ENCODE results near the gene UGCG.

The UGCG gene

GRCh38 chr9:111902391-111903139, 6.0 kb downstream of the UGCG start:
- TF ChIP-seq GATA2 (IDR thresholded peaks at IDR 0.05; ENCODE audit: low read depth, low read length) (no peak), GATA3 (IDR thresholded peaks at IDR 0.05; ENCODE audit: low read depth, low read length) (no peak)

GRCh38 chr9:111904026-111904425, 7.4 kb downstream of the UGCG start:
- TF ChIP-seq GATA2 (IDR thresholded peaks at IDR 0.05; ENCODE audit: low read depth, low read length) (peak; percentile 24; the same call in 1 of the 2 replicates), GATA3 (IDR thresholded peaks at IDR 0.05; ENCODE audit: low read depth, low read length) (no peak)

DNA sequence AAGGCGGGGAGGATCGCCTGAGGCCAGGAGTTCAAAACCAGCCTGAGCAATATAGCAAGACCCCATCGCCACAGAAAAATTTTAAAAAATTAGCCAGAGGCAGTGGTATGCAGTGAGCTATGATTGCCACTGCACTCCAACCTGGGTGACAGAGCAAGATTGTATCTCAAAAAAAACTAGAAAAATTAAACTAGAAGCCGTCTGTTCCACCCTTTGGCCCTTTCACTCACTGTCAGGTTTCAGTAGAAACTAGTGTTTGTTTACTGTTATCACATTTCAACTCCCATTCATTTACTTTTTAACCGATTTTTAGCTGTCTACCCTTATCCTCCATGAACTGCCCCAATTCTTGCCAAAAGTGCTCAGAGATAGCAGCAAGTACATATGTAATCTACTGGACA, 8.3 kb downstream of the UGCG start:
- TF ChIP-seq GATA3 (IDR thresholded peaks at IDR 0.05; ENCODE audit: low read depth, low read length) (no peak), GATA2 (IDR thresholded peaks at IDR 0.05; ENCODE audit: low read depth, low read length) (no peak)

GRCh38 chr9:111907147-111907546, 10.5 kb downstream of the UGCG start:
- TF ChIP-seq GATA2 (IDR thresholded peaks at IDR 0.05; ENCODE audit: low read depth, low read length) (no peak), GATA3 (IDR thresholded peaks at IDR 0.05; ENCODE audit: low read depth, low read length) (no peak)

- TF ChIP-seq GATA2 (IDR thresholded peaks at IDR 0.05; ENCODE audit: low read depth, low read length) (no peak), GATA3 (IDR thresholded peaks at IDR 0.05; ENCODE audit: low read depth, low read length) (no peak)
These were observed 12.8 kb downstream of the UGCG start for GRCh38 chr9:111909444-111909843.

DNA sequence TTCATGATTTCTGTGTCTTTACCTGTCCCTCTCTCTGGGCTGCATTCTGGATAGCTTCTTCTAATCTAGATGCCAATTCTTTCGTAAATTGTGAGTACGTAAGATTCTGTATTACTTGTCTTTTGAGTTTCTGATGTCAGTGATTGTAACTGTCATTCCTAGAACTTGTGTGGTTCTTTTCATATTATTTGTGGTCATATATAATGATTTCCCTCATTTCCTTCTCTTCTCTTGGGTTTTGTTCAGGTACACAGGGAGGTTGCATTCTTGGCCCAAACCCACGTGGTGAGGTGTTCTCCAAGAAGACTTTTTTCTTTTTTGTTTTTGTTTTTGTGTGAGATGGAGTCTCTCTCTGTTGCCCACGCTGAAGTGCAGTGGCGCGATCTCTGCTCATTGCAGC, 13.8 kb downstream of the UGCG start:
- TF ChIP-seq GATA2 (IDR thresholded peaks at IDR 0.05; ENCODE audit: low read depth, low read length), result no peak
- TF ChIP-seq GATA3 (IDR thresholded peaks at IDR 0.05; ENCODE audit: low read depth, low read length), result no peak

GRCh38 chr9:111913159-111913558, 16.5 kb downstream of the UGCG start:
- TF ChIP-seq GATA3 (IDR thresholded peaks at IDR 0.05; ENCODE audit: low read depth, low read length), result no peak
- TF ChIP-seq GATA2 (IDR thresholded peaks at IDR 0.05; ENCODE audit: low read depth, low read length), result no peak

DNA sequence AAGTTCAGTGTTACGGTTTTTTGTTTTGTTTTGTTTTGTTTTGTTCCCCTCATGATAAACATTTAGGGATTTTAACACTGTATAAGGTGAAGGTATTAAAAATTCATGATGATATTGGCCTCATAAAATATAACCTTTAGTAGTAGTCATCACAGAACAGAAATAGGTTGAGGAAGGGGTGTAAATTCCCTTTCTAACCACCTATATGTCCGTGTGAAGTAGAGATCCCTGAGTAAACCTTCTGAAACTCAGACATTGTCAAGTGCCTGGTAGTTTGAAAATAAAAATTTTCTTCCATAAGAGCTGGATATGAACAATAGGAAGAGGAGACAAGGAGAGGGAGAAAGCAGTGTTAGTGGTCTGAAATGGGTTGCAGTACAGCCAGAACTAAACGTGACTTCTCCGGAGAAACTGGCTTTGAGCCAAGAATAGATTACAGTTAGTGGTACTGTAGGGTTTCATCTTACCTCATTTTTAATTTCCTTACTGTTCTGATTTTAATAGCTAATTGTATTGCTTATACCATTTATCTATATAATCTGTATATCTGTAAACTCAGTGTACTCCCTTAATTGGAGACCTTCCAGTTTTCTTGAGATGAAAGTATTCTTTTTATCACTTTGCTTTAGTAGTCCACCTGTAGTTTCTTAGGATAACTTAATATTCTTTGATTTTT, 18.3 kb downstream of the UGCG start:
- no peak for TF ChIP-seq GATA3 (IDR thresholded peaks at IDR 0.05; ENCODE audit: low read depth, low read length)
- TF ChIP-seq GATA2 (IDR thresholded peaks at IDR 0.05; ENCODE audit: low read depth, low read length), result no peak

- TF ChIP-seq GATA2 (IDR thresholded peaks at IDR 0.05; ENCODE audit: low read depth, low read length) (no peak), GATA3 (IDR thresholded peaks at IDR 0.05; ENCODE audit: low read depth, low read length) (no peak)
These were observed 18.8 kb downstream of the UGCG start for GRCh38 chr9:111915425-111915758.

- TF ChIP-seq GATA3 (IDR thresholded peaks at IDR 0.05; ENCODE audit: low read depth, low read length) (no peak), GATA2 (IDR thresholded peaks at IDR 0.05; ENCODE audit: low read depth, low read length) (no peak)
These were observed 19.6 kb downstream of the UGCG start for GRCh38 chr9:111916234-111916645.

DNA sequence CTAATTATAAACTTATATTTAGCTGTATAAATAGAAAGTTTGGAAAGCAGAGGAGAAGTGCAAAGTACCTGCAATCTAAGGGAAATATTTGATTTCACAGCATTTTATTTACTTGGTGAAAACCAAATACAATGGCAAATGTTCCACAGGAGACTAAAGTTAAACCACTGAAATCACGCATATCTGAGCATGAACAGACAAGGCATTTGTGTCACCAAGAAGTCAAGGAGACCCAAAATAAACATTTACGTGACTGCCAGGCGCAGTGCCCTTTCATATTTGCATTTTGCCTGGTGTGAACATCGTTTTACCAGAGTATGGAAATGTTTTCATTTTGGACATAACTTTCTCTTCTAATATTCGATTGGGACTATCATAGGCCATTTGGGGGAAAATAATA, 20.6 kb downstream of the UGCG start:
- TF ChIP-seq GATA2 (IDR thresholded peaks at IDR 0.05; ENCODE audit: low read depth, low read length) (no peak), GATA3 (IDR thresholded peaks at IDR 0.05; ENCODE audit: low read depth, low read length) (no peak)

GRCh38 chr9:111917980-111918379, 21.4 kb downstream of the UGCG start:
- TF ChIP-seq GATA3 (IDR thresholded peaks at IDR 0.05; ENCODE audit: low read depth, low read length), result no peak
- no peak for TF ChIP-seq GATA2 (IDR thresholded peaks at IDR 0.05; ENCODE audit: low read depth, low read length)

GRCh38 chr9:111919875-111920274, 23.3 kb downstream of the UGCG start:
- TF ChIP-seq GATA3 (IDR thresholded peaks at IDR 0.05; ENCODE audit: low read depth, low read length) (no peak), GATA2 (IDR thresholded peaks at IDR 0.05; ENCODE audit: low read depth, low read length) (no peak)

DNA sequence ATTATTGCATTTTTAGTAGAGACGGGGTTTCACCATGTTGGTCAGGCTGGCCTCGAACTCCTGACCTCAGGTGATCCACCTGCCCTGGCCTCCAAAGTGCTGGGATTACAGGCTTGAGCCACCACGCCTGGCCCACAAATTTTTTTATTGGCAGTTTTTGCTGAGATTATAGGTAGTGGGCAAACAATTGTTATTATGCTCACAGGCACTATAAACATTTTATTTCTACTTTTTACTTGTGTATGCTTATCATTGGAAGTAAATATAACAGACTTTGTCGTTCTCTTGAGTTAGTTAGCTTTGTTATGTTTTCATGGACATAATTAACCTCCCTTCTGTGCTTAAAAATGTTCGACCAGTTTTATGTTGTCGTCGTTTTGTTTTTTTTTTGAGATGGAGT, 23.9 kb downstream of the UGCG start:
- TF ChIP-seq GATA2 (IDR thresholded peaks at IDR 0.05; ENCODE audit: low read depth, low read length), result no peak
- TF ChIP-seq GATA3 (IDR thresholded peaks at IDR 0.05; ENCODE audit: low read depth, low read length), result no peak

- no peak for TF ChIP-seq GATA3 (IDR thresholded peaks at IDR 0.05; ENCODE audit: low read depth, low read length)
- no peak for TF ChIP-seq GATA2 (IDR thresholded peaks at IDR 0.05; ENCODE audit: low read depth, low read length)
These were observed 25.9 kb downstream of the UGCG start for GRCh38 chr9:111922324-111923013.

Data from SH-SY5Y (cell line).